ENCODE results near the gene C9orf85.

Gene C9orf85

DNA sequence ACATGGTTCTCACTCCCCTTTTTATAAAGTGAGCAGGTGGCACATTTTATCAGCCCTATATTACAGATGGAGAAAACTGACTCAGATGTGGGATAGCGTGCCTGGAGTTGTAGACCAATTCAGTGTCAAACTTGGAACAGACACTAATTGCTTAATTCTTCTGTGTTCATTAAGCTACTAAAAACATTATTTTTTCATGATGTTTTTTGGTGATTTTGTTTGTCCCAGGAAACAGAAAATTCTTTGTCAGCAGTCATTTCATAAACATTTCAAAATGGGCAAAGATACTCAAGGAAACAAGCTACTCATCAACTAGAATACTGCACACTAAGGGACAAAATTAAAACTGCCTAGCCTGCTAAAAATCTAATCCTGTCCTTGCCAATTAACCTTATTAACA, 2.6 kb upstream of the C9orf85 start:
- DNase-seq: no peak

DNA sequence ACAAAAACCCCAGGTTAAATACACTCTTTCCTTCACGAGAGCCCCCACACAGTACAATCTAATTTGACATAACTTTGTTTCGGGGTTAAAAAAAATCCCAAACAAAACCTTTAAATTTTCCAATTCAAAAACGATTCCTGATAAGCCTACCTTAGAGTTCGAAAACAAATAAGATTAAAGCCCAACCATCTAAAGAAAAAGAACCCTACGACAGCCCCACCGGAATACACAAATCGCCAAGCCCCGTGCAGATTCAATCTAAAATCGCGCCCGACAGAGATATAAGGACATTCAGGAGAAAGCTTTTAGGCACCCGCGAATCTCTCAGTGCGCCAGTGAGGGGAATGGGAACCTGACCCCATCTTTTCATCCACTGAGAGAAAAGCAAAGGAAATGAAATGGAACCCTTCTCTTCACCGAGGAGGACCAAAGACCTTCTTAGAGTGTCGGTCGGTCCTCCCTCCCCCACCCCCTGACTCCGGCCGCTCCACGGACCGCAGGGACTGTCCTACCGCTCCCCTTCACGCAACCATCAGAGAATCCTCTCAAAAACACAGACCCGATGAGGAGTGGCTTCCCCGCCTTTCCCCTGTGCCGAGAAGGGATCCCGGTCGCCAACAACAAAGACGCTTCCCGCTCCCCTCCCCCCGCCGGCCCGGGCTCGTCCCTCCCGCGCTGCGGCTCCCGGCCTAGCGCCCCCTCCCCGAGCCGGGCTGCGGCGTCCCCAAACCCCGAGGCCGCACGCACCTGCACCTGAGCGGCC, 1.4 kb upstream of the C9orf85 start:
- peak in 3 of 4 experiments; percentile 7 to 19 (median 8) for DNase-seq

DNA sequence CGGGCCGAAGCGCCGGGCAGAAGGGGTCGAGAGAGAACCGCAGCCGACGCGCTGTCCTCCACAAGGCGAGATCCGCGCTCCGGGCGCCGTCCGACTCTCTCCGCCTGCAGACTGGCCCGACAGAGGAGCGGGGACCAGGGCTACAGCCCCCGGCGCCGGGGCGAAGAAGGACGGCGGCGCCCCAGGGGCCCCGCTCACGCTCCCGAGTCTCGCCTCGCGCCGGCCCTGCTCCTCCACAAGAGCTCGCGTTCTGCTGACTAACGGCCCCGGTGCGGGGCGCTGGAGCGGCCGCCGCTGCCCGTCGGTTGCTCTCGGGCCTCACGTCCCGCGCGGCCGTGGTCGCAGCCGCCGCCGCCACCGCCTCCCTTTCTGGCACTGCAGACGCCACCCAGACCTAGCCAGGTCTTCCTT, 784 bp upstream of the C9orf85 start:
- DNase-seq: peak in 3 of 4 experiments; percentile 20 to 37 (median 23)

DNA sequence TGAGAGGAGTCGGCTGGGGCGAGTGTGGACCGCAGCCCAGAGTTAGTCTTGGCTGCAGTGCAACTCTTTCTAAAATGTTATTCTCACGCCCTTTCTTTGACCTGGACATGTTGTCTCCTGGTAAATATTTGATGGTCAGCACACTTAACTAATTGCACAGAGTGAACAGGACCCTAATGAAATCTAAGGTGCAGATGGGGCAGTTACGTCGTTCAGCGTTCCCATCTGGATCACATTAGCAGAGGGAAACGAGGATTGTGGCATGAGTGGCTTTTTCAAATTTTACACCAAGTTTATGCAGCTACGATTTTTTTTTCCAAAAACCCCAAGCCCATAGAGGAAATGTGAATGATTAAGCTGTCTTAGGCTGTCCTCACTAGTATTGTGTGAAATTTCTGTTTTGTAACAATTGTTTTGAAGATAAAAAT, 483 bp downstream of the C9orf85 start:
- no peak for DNase-seq

DNA sequence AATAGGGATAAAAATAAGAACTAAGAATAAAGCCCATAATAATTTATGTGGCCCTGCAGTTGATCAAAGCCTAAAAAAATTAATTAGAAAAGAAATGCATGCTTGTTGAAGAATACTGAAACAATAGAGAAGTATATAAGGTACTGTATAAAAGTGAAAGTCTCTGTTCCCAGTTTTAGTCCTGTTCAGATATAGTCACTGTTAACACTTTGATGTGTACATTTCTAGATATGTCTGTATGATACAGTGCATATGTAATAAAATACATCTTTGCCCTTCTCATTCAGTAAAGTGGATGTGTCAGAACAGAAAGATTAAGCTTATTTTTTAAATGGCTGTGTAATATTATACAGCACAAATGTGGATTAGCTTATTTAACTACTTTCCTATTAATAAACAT, 4.1 kb downstream of the C9orf85 start:
- no peak for DNase-seq

DNA sequence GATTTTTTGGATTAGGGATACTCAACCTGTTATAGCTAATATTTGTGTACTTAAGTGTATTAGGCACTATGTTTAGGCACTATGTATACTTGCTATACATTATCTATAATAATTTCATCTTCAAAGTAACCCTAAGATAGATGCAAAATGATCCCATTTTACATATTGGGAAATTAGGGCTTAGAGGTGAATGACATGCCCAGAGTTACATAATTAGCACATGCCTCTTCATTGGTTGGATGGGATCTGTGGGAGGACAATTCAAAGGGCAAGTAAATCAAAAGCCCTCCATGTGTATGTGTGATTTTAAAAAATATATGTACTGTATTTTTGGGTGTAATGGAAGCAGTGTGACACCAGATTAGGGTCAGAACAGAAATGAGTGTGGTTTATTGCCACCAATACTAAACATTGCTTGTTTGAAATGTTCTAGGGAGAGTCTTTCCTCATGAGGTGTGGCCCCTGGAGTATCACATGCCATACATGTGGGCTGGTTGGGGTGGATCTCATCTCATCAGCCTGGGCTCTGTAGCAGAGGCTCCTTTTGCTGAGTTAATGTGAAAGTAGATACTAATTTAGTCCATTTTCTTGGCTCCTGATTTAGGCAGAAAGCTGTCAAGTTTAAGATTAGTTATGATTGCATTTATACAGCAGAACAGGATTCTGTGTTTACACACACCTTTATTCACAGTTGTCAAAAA, 5.5 kb downstream of the C9orf85 start:
- DNase-seq: no peak

DNA sequence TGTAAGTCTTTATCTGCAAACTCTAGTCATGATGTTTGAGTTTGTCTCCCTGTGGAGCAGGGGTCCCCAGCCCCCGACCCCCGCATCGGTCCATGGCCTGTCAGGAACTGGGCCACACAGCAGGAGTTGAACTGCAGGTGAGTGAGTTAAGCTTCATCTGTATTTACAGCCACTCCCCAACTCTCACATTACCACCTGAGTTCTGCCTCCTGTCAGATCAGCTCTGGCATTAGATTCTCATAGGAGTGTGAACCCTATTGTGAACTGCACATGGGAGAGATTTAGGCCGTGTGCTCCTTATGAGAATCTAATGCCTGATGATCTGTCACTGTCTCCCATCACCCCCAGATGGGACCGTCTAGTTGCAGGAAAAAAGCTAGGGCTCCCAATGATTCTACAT, 7.0 kb downstream of the C9orf85 start:
- no peak for DNase-seq

DNA sequence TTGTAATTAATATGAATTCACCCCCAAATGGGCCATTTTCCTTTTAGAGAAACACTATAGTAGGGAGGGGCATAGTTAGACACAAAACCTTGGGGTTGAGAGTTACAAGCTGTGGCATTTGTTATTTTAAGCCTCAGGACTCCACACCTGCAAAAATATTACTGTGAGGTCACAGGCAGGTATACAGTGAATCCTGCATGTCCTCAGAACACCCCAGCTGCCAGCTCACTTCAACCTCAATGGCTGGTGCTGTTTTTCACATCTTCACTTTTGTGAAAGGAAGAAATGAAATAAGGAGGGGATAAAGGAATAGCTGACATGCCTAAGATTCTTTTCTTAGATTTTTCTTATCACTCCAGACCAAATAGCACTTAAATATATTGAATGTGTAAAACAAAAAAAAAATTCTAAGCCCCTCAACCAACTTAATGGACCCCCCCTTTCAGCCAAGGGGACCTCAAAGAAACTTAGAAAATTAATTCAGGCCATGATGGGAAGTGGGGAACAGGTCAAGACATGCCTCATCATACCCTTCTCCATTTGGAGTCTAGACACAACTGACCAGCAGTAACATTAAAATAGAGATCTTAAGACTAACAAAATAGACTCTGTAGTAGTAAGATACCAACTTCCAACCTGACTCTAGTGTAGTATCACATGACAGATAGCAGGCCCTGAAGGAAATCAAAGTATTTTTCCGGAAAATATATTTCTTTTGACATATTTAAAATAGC, 9.2 kb downstream of the C9orf85 start:
- no peak for DNase-seq

DNA sequence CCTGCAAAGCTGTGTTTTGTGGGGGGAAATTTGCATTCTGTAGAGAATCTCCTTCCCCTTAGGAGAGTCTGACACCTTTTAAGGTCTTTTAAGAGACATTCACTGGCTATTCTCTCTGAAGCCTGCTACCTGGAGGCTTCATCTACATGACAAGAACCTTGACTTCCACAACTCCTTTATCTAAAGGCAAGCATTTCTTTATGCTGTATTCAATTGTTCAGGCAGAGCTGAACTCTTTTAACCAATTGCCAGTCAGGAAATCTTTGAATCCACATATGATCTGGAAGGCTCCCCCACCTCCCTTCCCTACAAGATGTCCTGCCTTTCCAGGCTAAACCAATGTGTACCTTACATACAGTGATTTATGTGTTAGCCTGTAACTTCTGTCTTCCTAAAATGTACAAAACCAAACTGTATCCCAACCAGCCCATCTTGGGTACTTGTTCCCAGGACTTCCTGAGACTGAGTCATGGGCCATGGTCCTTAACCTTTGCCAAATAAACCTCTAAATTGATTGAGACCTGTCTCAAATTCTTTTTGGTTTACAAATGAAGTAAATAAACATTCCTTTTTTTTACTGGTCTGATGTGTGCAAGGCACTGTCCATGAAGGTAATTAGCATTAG, 9.9 kb downstream of the C9orf85 start:
- no peak for DNase-seq

DNA sequence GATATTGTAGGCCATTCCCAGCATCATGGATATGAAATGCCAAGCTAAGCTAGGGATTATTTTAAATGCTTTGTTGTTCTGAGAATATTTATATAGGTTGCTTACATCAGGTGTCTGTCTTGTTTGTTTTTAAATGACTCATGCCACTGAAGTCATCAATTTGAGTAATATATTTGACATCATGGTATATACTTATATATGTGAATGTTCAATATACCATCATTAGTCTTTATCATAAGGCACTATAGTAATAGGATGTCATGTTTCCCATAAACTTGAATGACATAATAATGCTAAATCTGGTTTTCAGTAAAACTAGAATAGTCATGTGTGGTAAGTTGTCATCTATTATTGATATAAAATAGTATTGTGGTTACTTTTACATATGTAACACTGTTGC, 13.1 kb downstream of the C9orf85 start:
- no peak for DNase-seq

DNA sequence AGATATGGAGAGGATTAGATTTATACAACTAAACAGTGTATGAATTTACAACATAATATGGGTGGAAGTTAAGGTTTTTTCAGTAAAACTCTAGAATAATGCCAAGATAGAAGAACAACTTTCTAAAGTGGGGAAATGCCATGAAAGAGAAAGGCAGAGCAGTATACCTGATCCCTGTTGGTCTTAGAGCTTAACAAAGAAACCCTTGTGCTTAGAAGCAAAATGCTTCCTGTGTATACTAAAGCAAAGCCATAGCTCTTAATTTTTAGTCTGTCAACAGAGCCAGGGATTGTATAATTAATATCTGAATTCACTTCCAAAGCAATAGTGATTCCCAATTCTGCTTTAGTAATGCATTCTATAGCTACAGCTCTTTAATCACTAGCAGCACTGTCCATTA, 14.4 kb downstream of the C9orf85 start:
- DNase-seq: no peak

DNA sequence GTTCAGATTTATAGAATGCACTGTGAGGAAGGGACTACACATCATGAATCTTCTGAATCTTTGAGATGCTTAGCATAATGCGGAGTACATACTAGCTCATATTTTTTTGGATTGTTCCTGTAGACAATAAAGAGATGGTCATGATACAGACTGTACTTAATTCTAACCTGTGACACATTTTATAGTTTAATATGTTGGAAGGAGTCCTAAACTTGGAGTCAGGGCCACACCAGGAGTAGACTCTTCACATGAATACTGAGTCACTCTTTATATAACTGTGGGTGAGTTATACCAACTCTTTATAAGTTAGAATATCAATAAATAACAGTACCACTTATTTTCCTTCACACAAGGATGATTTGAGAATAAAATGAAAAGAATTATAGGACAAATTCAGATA, 16.9 kb downstream of the C9orf85 start:
- no peak for DNase-seq

DNA sequence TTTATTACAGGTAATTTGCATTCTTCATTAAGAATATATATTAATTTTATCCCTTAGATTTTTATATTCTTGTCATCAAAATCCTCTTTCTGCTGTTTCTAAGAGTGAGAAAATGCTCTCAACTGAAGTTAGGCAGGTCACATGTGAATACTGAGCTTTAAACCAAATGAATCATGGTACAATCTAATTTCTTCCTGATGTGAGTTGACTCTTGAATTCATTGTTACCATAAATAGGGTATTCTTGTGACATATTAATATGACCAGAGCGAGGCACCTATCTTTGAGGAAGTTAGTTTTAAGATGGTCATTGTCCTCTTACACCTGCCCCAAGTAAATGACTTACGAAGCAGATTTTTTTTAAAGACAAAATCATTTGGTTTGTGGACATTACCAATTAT, 17.4 kb downstream of the C9orf85 start:
- DNase-seq: no peak

DNA sequence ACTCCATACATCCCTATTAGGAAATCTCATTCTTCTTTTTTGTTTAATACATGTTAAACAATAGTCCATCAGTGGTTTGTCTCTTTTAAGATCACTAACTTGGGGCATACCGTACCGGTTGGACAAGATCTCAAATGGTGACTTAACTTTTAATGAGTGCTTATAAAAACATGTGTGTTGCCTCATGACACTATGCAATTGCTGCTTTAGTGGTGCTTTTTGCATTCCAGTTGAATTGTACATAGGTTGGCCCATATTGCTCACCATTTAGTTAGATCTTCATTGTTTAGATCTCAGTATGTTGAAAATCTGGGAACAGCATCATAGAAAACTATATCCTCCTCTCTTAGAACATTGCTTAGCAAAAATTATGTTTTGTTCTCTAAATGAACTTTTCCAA, 17.8 kb downstream of the C9orf85 start:
- no peak for DNase-seq

DNA sequence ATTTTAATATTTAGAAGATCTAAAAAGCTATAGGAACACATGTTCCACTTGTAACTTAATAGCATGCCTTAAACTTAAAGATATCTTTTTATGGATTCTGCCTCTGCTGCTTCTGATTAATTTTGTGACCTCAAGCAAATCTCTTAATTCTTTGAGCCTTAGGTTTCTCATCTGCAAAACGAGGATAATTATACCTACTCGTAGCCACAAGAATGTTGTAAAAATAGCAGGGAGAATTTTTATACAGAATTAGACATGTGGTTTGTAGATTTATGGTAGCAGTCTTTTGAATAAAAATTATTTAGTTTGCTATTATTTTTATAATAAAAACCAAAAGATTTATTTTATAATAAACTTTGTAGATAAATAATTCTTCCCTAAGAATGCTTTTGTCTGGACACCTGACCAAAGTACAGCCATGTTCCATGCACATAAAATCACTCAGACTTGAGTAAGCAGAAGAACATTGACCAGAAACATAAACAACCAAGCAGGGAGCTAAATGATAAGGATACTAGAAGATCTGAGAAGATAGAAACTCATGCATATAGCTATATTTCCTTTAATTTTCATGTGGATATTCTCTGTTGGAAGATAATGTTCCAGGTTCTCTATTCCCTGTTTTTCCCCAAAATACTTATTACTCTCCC, 18.5 kb downstream of the C9orf85 start:
- no peak for DNase-seq

DNA sequence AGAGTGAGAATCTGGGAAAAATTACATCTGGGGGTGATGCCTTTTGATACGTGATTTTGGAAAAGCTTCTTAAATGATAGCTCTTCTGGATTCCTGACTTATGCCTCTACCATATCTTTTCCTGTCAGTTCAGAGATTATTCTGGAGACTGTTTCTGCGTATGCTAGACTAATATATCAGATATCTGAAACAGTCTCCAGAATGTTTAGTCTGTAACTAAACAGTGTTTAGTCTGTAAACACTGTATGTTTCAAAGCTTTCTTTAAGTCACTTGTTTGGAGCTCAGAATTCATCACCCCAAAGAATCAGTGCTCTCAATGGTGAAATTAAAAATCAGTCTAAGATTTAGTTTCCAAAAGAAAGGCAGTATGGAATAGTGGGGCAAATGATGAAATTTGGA, 19.7 kb downstream of the C9orf85 start:
- no peak for DNase-seq

DNA sequence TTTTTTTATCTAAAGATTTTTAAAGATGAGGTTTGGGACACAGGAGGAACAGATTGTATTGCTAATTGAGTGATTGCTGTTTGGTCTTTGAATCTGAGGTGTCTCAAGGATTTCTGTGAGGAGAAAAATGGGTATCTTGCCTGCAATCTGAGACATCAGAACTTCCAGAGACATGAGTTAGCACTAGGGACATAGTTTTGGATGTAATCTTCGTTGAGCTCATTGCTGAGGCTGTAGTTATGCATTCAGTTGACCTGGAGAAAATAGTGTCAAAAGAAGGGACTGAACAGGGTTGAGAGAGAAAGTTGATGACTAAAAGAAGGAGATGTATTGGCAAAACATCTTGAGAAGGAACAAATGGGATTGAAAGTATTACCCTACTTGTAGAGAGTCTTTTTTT, 24.6 kb downstream of the C9orf85 start:
- DNase-seq: no peak

DNA sequence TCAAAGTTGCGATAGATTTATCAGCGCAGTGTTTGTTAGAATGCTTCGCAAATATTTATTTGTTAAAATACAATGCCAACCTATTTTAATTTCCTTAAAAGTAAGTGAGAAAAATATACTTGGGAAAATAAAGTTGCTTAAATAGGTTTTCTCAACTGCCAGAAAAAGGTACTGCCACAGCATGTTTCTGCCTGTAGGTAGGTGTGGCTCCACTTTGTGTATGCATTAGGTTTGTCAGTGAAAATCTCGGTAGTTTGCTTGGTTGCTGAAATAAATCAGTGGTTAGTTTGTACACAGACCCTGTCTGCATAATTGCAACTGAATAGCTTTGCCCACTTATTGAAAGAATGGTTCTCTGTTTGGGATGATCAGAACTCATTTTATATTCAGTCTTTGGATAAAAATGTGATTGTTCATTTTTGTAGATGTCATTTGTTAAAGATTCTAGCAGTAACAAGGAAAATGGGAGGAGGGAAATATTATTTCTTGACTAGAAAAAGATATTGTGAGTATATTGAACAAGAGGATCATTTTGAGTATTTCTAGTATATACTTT, 25.7 kb downstream of the C9orf85 start:
- no peak for DNase-seq

DNA sequence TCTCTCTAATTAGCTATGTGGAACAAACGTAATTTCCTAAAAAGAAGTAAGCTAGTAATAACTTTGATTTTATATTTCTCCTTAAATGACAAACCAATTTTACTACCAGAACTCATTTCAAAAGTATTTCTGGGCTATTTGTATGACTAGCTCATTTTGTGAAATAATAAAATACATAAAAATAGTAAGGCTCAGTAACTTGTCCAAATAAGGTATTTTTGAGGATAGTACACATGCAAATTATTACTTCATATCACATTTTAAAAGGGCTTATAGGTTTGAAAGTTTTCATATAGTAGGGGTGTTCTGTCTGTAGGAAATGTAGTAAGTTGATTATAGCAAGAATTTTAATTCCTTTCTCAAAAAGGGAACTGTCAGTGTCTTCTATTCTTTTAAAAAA, 26.5 kb downstream of the C9orf85 start:
- DNase-seq: no peak

DNA sequence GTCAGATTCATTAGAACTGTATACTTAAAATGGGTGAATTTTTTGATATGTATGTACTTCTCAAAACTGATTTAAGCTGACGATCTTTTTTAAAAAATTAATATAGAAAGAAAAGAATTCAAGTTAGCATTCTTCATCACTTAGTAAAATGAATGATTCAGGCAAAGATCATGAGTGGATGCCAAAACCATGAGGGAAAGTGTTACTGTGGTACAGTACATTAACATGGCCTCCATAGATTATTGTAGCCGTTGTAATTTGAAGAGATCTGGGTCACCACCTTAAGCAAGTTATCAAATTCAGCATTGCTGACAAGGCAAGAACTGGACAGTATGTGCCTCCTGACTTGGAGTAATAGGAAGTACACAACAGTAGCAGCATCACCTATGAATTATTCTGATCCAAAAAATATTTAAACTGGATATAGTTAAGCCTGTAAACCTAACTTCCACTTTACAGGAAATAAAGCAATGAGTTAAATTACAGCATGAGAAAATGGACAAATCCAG, 29.7 kb downstream of the C9orf85 start:
- no peak for DNase-seq

DNA sequence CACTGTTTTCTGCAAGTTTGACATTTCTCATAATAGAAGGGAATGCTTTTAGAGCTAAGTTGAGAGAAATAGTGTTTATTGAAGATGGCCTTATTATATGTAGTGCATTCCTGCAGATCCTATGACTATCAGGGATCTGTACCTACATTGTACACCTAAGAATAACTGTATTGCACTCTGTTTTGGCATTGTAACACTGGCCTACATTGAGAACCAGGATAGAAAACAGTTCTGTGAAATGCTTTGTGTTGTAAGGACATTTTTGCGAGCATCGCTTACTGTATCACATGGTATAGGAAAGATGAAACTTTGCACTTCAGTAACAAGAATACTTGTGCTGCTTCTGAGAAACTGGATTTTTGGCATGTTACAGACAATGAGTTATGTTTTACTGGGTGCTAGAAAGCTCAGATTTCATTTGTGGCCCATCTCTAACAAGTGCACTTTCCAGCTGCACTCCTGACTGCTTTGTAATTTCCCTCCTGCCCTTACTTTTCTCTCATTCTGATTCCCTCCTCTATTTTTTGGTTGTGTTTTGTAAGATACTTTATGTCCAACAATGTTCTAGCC, 30.6 kb downstream of the C9orf85 start:
- no peak for DNase-seq

Data from activated naive CD4-positive, alpha-beta T cell (primary cell).